Femur (tissue), 1 donor: Measurements from ENCODE around the gene UNC119B.

Source experiments
- DNase-seq: peaks from one replicate; pipeline ENCODE4 v3.0.0-alpha.2; 2017

The UNC119B gene

GRCh38 chr12:120688527-120689071, 21.7 kb upstream of the UNC119B start:
- no peak for DNase-seq

- DNase-seq = no peak
These were observed 20.7 kb upstream of the UNC119B start for GRCh38 chr12:120689397-120690082.

GRCh38 chr12:120690083-120690450, 20.2 kb upstream of the UNC119B start:
- no peak for DNase-seq

GRCh38 chr12:120690978-120691377, 19.3 kb upstream of the UNC119B start:
- DNase-seq = no peak

- no peak for DNase-seq
These were observed 17.7 kb upstream of the UNC119B start for GRCh38 chr12:120692524-120693033.

GRCh38 chr12:120693848-120694247, 16.4 kb upstream of the UNC119B start:
- no peak for DNase-seq

GRCh38 chr12:120696626-120697025, 13.6 kb upstream of the UNC119B start:
- DNase-seq = no peak

- DNase-seq = no peak
These were observed 12.9 kb upstream of the UNC119B start for GRCh38 chr12:120697344-120697743.

GRCh38 chr12:120698665-120699064, 11.6 kb upstream of the UNC119B start:
- DNase-seq = no peak

- no peak for DNase-seq
These were observed 10.7 kb upstream of the UNC119B start for GRCh38 chr12:120699553-120699952.

- no peak for DNase-seq
These were observed 9.4 kb upstream of the UNC119B start for GRCh38 chr12:120700886-120701285.

GRCh38 chr12:120702637-120703036, 7.6 kb upstream of the UNC119B start:
- DNase-seq = no peak

- no peak for DNase-seq
These were observed 6.8 kb upstream of the UNC119B start for GRCh38 chr12:120703311-120703942.

- no peak for DNase-seq
These were observed 4.6 kb upstream of the UNC119B start for GRCh38 chr12:120705618-120706017.

- no peak for DNase-seq
These were observed 4.2 kb upstream of the UNC119B start for GRCh38 chr12:120706029-120706428.

GRCh38 chr12:120708651-120709050, 1.6 kb upstream of the UNC119B start:
- no peak for DNase-seq

- no peak for DNase-seq
These were observed 593 bp downstream of the UNC119B start for GRCh38 chr12:120710805-120711296.

- DNase-seq = no peak
These were observed 1.2 kb downstream of the UNC119B start for GRCh38 chr12:120711411-120711810.

GRCh38 chr12:120712610-120713009, 2.4 kb downstream of the UNC119B start:
- DNase-seq = no peak

GRCh38 chr12:120713861-120714482, 3.7 kb downstream of the UNC119B start:
- DNase-seq = peak; percentile 80

- no peak for DNase-seq
These were observed 7.8 kb downstream of the UNC119B start for GRCh38 chr12:120718055-120718454.

GRCh38 chr12:120719072-120719471, 8.8 kb downstream of the UNC119B start:
- DNase-seq = no peak

GRCh38 chr12:120719496-120720233, 9.4 kb downstream of the UNC119B start:
- no peak for DNase-seq
